Suprapubic skin (tissue), 3 donors: ENCODE results near the gene PLCB1.

Experiments
- CTCF ChIP-seq, 2 donors: fragments of 200-600 bp in 1 of 2; fragments of 450-650 bp in 1 of 2; sonication (generic) in 1 of 2; IDR thresholded peaks; one replicate each; pipeline ENCODE4 v1.5.1; 2016 to 2019; ENCODE audit warnings: antibody characterized with exemption in 2 of 2, mild to moderate bottlenecking in 1 of 2, moderate library complexity in 1 of 2
- POLR2A ChIP-seq, 2 donors: fragments of 450-650 bp; IDR thresholded peaks; one replicate each; pipeline ENCODE4 v1.6.1; 2017; ENCODE audit warnings: antibody characterized with exemption in 2 of 2, mild to moderate bottlenecking in 2 of 2, moderate library complexity in 2 of 2

- TF ChIP-seq CTCF (IDR thresholded peaks at IDR 0.05), result no peak
- no peak for TF ChIP-seq POLR2A (IDR thresholded peaks at IDR 0.05)
Observed at GRCh38 chr20:8507231-8507630, 375.2 kb downstream of the PLCB1 start.
